ENCODE measurements around the gene REM1. TPM values are rescaled to one million over a fixed set of nuclear protein-coding genes. Genes with fewer than 3 reads are reported as not detected.

REM1 gene
- total RNA-seq, 2 donors from 2014 or later, result 0.66 to 1.0 TPM

- H3K9me3 ChIP-seq, result no peaks in the 10 kb centered on the region
- peaks cover 0 to 7% of the 10 kb centered on the region in 2 donors for H3K27me3 ChIP-seq
- no peak for ATAC-seq
- H3K27ac ChIP-seq, result no peak overlapping the region
- no peaks in the 10 kb centered on the region for H3K36me3 ChIP-seq (replicated peaks in 1 of 2; ENCODE audit: insufficient read depth in 1 of 2, low read depth in 2 of 2)
- intact Hi-C loops (cut with DNase I), result no loop called here
- WGBS, 2 donors, result 4 to 5% methylated on average over 8 to 29 of the region's 29 CpGs
- DNase-seq, result no peak
- TF ChIP-seq POLR2A (IDR thresholded peaks at IDR 0.05) (no peak), CTCF (IDR thresholded peaks at IDR 0.05) (no peak)
- no peak overlapping the region for H3K4me3 ChIP-seq
- peaks cover 11% of the 10 kb centered on the region for H3K4me1 ChIP-seq
Measured at GRCh38 chr20:31475472-31476293, 595 bp downstream of the REM1 start.

- H3K4me3 ChIP-seq, result no peak overlapping the region
- H3K27me3 ChIP-seq, result peaks cover 0 to 7% of the 10 kb centered on the region in 2 donors
- DNase-seq, result no peak
- H3K27ac ChIP-seq, result no peak overlapping the region
- no peaks in the 10 kb centered on the region for H3K36me3 ChIP-seq (replicated peaks in 1 of 2; ENCODE audit: insufficient read depth in 1 of 2, low read depth in 2 of 2)
- intact Hi-C loops (cut with DNase I), result no loop called here
- H3K4me1 ChIP-seq, result peaks cover 11% of the 10 kb centered on the region
- no peaks in the 10 kb centered on the region for H3K9me3 ChIP-seq
- no peak for ATAC-seq
- no peak for TF ChIP-seq POLR2A (IDR thresholded peaks at IDR 0.05)
- TF ChIP-seq CTCF (IDR thresholded peaks at IDR 0.05), result no peak
- 54 to 75% methylated on average over 5 to 6 of the region's 6 CpGs for WGBS, 2 donors
Measured at GRCh38 chr20:31476294-31476585, 1.2 kb downstream of the REM1 start.

- WGBS, 2 donors, result 73 to 75% methylated on average over 5 to 6 of the region's 6 CpGs
- H3K4me1 ChIP-seq, result peaks cover 11% of the 10 kb centered on the region
Measured at GRCh38 chr20:31476643-31477215, 1.6 kb downstream of the REM1 start.

GRCh38 chr20:31484001-31484400, 8.9 kb downstream of the REM1 start:
- no peak for TF ChIP-seq POLR2A (IDR thresholded peaks at IDR 0.05)
- no peak for TF ChIP-seq CTCF (IDR thresholded peaks at IDR 0.05)
- peaks cover 0 to 6% of the 10 kb centered on the region in 2 donors for H3K27me3 ChIP-seq
- DNase-seq (no peak), ATAC-seq (no peak)
- H3K36me3 ChIP-seq (replicated peaks in 1 of 2; ENCODE audit: insufficient read depth in 1 of 2, low read depth in 2 of 2), result no peaks in the 10 kb centered on the region
- no peaks in the 10 kb centered on the region for H3K9me3 ChIP-seq
- H3K27ac ChIP-seq, result no peak overlapping the region
- 7 to 28% methylated on average over 8 to 36 of the region's 36 CpGs for WGBS, 2 donors
- H3K4me3 ChIP-seq, result no peak overlapping the region
- intact Hi-C loops (cut with DNase I), result no loop called here
- H3K4me1 ChIP-seq, result peaks cover 10% of the 10 kb centered on the region

More at GRCh38 chr20:31476643-31477215, 1.6 kb downstream of the REM1 start:
- Histone ChIP-seq H3K27me3 (peaks cover 0 to 7% of the 10 kb centered on the region in 2 donors), H3K4me3 (no peak overlapping the region), H3K36me3 (replicated peaks in 1 of 2; ENCODE audit: insufficient read depth in 1 of 2, low read depth in 2 of 2) (no peaks in the 10 kb centered on the region), H3K9me3 (no peaks in the 10 kb centered on the region), H3K27ac (no peak overlapping the region)
- ATAC-seq (no peak), DNase-seq (no peak)
- intact Hi-C loops (cut with DNase I), result no loop called here
- no peak for TF ChIP-seq POLR2A (IDR thresholded peaks at IDR 0.05)
- TF ChIP-seq CTCF (IDR thresholded peaks at IDR 0.05), result no peak

Measured in body of pancreas (tissue), 4 donors.